K562 (cell line): ENCODE data around the gene FBXW9. TPM values are rescaled to one million over a fixed set of nuclear protein-coding genes. Genes with fewer than 3 reads are reported as not detected.

Experiments
- CHD1 ChIP-seq: fragments of 200-600 bp; sonication (generic); IDR thresholded peaks from one replicate; pipeline ENCODE4 v1.6.1; 2012; ENCODE audit warnings: mild to moderate bottlenecking, moderate library complexity, low read length, inconsistent platforms
- EWSR1 ChIP-seq: fragments of 450-650 bp; IDR thresholded peaks from 2 replicates; pipeline ENCODE4 v1.6.1; 2018; ENCODE audit warnings: borderline replicate concordance, mild to moderate bottlenecking, low read depth, moderate library complexity; ENCODE audit not compliant: partially characterized antibody
- GATAD2B ChIP-seq: fragments of 450-650 bp; IDR thresholded peaks from 2 replicates; pipeline ENCODE4 v1.6.1; 2017; ENCODE audit warnings: mild to moderate bottlenecking, borderline replicate concordance
- HDAC1 ChIP-seq, 2 experiments: fragments of 450-650 bp; IDR thresholded peaks; 2 replicates each; pipeline ENCODE4 v1.6.1; 2016 to 2017; ENCODE audit warnings: inconsistent platforms in 1 of 2, mild to moderate bottlenecking in 1 of 2, moderate library complexity in 1 of 2
- PRDM10 ChIP-seq: fragments of 450-650 bp; IDR thresholded peaks from 2 replicates; pipeline ENCODE4 v1.6.1; 2018; ENCODE audit not compliant: partially characterized antibody
- RBFOX2 ChIP-seq: fragments of 200-400 bp; formaldehyde crosslinking; IDR thresholded peaks from 2 replicates; pipeline ENCODE4 v1.6.1; 2017; ENCODE audit warnings: low read depth, mild to moderate bottlenecking, low read length, moderate library complexity
- RHOXF2B ChIP-seq: fragments of 250-450 bp; sonication (Bioruptor Pico); conservative IDR thresholded peaks from 2 replicates; pipeline ENCODE4 v1.5.1; 2021
- TAF1 ChIP-seq: IDR thresholded peaks from 2 replicates; pipeline ENCODE4 v1.6.1; 2011; ENCODE audit warnings: mild to moderate bottlenecking, low read length, moderate library complexity; ENCODE audit not compliant: insufficient read depth, control insufficient read depth, severe bottlenecking; ENCODE audit errors: extremely low read depth
- ZBTB40 ChIP-seq, 2 experiments: fragments of 450-650 bp in 1 of 2; sonication (generic) in 1 of 2; formaldehyde crosslinking in 1 of 2; IDR thresholded peaks; 2 replicates each; pipeline versions ENCODE4 v1.7.1 to v1.9.0; 2016 to 2022; ENCODE audit warnings: inconsistent platforms in 1 of 2, mild to moderate bottlenecking in 1 of 2, missing genetic modification reagents in 1 of 2
- ZBTB7A ChIP-seq: IDR thresholded peaks from 2 replicates; pipeline ENCODE4 v1.6.1; 2011; ENCODE audit warnings: low read depth, mild to moderate bottlenecking, low read length, moderate library complexity, borderline replicate concordance; ENCODE audit not compliant: control insufficient read depth
- ZNF175 ChIP-seq: fragments of 200-800 bp; sonication (Bioruptor generic); IDR thresholded peaks from 2 replicates; pipeline ENCODE4 v1.6.1; 2016; ENCODE audit warnings: low read depth, mild to moderate bottlenecking, missing genetic modification characterization, missing compliant biosample characterization
- ZNF347 ChIP-seq: fragments of 450-650 bp; formaldehyde crosslinking; IDR thresholded peaks from 2 replicates; pipeline ENCODE4 v1.4.0; 2020; ENCODE audit warnings: low read depth, mild to moderate bottlenecking, moderate library complexity
- polyA plus RNA-seq, 8 experiments: library from polyadenylated mRNA; depleted of rRNA in 4 of 8; stranded (reverse) in 5 of 8; unstranded in 3 of 8; fragments of >200 nt; fragmentation: Nextera tagmentation in 2 of 8; fragmentation: Illumina TruSeq in 1 of 8; extraction: Ambion mirVana in 2 of 8; extraction: Trizol in 1 of 8; gene quantifications; 2 replicates each; pipeline versions ENCODE4 v1.2.1 to v1.2.3, GENCODE V29; 2011 to 2014; ENCODE audit warnings: inconsistent platforms in 1 of 8, missing spikeins in 1 of 8
- total RNA-seq, 7 experiments: library from RNA; depleted of rRNA in 6 of 7; stranded (reverse); fragments of >200 nt in 6 of 7; fragmentation: Illumina TruSeq in 2 of 7; extraction: Trizol in 2 of 7; gene quantifications; 2 replicates each; pipeline versions ENCODE4 v1.2.1 to v1.2.3, GENCODE V29; 2011 to 2021; ENCODE audit warnings: low replicate concordance in 1 of 7

Gene FBXW9
- total and polyA plus RNA-seq, 9 of the 15 experiments (the other 6 are each of a cell fraction or from before 2014, with no cell fraction given) = 0.23 to 21.7 (median 6.2) TPM

- TF ChIP-seq RBFOX2 (peak; percentile 87; the same call in 1 of the 2 replicates), GATAD2B (0 out of 2 replicates have a peak, but pooled peaks have one; percentile 54), HDAC1 (IDR thresholded peaks at IDR 0.05) (peak in 1 of 2 experiments; percentile 54; a peak in 2 of 4 replicates), PRDM10 (peak; percentile 5), EWSR1 (no peak), ZBTB7A (0 out of 2 replicates have a peak, but pooled peaks have one; percentile 34), RHOXF2B (CRISPR knock-in tag) (no peak), ZNF347 (CRISPR knock-in tag) (no peak), TAF1 (no peak), ZNF175 (CRISPR knock-in tag) (peak; percentile 79), ZBTB40 (IDR thresholded peaks at IDR 0.05) (peak; percentile 46; the same call in 1 of the 2 replicates), ZBTB40 (CRISPR knock-in tag; IDR thresholded peaks at IDR 0.05) (no peak), CHD1 (peak; percentile 66)
Observed at GRCh38 chr19:12721656-12722565, 25.5 kb upstream of the FBXW9 start (continued).
